Renal cortex interstitium (tissue), 11 donors: ENCODE results near the gene INPP4B. TPM values are rescaled to one million over a fixed set of nuclear protein-coding genes. Genes with fewer than 3 reads are reported as not detected.

Experiments
- DNase-seq, 11 donors: peaks; one replicate each; pipeline ENCODE4 v3.0.0-alpha.2; 2013; ENCODE audit warnings: low read depth in 9 of 11, low spot score in 4 of 11; ENCODE audit errors: extremely low read depth in 1 of 11
- polyA plus RNA-seq, 3 donors: library from polyadenylated mRNA; unstranded; fragments of 120-200 nt; gene quantifications; one replicate each; pipeline ENCODE4 v1.2.1, GENCODE V29; 2013; ENCODE audit not compliant: insufficient read length in 3 of 3

Gene INPP4B
- polyA plus RNA-seq, 3 donors, result 9.2 to 11.7 (median 9.4) TPM

DNA sequence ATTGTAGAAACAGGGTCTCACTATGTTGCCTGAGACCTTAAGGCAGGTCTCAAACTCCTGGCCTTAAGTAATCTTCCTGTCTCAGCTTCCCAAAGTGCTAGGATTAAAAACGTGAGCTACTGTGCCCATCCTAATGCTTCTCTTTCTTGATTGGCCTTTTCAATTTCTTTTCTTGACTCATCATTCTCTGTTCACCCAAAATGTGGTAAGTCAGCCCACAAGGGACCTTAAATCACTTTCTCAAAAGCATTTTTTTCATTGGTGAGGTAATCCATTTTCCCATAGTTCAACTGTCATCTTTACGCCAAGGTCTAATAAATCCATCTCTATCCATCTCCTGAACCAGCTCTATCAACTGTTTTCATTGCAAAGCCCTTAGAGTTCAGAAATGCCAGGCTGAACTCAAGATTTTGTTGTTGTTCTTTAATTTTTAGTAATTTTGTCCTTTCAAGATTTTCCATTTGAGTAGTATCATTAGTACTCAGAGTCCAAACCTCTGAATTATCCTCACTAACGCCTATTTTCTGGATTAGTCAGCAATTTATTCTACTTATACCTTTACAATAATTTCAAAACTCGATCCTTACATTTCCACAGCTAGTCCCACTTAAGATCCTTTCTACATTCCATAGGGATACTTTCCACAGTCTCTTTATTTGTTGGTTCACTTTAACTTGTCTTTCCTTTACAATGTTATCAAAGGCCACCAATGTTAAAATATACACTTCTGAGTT, 681.2 kb downstream of the INPP4B start:
- DNase-seq, result no peak

DNA sequence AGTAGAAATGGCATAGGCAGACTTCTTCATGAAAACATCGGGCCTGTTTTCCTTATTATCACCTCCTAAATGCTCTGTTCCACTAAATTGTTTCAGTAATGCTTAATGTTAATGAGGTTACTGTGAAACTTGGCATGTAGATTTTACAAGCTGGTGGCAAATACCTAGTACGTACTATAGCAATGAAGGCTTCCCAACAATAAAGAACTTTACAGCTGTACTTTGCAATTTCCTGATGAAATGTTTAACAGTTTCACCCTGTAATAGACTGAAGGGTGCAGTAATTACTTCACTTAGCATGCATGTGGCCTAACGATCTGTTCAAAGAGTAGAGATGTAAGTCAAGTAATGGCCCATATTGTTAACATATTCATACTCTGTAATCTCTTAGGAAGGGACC, 685.0 kb downstream of the INPP4B start:
- no peak for DNase-seq

- no peak for DNase-seq
Measured at GRCh38 chr4:142160509-142160908, 685.6 kb downstream of the INPP4B start.

GRCh38 chr4:142158980-142159379, 687.1 kb downstream of the INPP4B start:
- no peak for DNase-seq

DNA sequence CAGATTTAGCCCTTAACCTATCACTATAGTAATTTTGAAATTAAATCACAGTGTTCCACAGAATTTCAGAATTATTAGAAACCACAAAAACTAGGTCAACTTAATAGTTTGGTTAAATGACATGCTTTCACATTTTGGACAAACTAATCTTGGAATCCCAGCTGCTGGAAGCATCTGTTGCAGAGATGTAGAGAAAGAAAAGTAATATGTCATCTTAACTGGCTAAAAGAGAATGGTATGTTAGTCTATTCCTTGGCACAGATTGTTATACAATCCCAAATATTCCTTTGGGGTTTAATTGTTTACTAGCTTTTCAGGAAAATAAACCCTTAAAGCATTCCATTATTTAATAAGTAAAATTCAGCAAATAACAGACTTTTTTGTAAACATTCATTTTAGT, 689.8 kb downstream of the INPP4B start:
- no peak for DNase-seq

GRCh38 chr4:142155347-142155746, 690.8 kb downstream of the INPP4B start:
- DNase-seq, result peak in 3 of 11 donors; percentile 1 to 15 (median 5)

- DNase-seq, result no peak
Measured at GRCh38 chr4:142150483-142150882, 695.6 kb downstream of the INPP4B start.

DNA sequence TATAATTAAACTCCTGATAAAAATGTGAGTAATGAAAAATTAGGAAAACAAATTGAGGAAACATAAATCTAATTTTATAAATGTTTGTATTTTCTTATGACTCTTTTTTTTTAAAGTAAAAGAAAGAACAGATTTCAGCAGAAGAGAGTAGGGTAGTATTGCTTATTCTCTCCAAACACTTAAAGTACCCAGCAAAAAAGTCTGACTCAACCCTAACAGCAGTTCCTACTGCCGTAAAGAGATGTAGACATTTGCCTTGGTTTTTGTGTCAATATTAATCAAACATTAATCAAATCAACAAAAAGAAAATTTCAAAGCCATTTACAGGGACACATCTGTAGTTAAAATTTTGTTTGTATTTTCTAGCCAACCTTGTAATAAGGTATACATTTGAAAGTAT, 701.3 kb downstream of the INPP4B start:
- DNase-seq, result no peak

DNA sequence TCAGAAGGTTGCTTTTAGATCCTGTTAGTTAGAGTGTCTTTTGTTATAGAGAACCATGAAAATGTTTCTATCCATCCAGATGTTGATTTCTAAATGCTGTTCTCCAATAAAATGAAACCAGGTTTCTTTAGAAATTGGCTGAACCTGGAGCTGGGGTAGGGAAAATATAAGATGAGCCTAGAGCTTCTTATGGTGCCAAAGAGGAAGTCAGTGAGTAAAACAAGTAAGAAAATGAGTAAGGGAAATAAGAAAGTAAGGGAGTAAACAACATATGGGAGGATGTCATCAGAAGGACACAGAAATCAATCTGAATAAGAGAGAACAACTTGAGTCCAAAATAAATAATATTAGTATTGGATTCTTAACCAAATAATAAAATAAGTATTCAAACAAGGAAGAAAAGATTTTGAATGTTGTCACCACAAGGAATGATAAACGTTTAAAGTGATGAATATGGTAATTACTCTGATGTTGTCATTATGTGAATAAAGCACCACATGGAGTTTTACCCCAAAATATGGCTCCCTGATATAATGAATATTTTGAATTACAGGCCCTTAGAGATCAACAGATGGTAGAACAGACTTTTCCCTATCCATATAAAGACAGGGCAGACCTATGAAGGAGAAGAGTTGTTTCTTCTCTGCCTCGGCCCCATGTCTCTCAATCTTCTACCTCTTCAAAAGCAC, 703.6 kb downstream of the INPP4B start:
- DNase-seq, result no peak

GRCh38 chr4:142141224-142141623, 704.9 kb downstream of the INPP4B start:
- DNase-seq, result no peak

DNA sequence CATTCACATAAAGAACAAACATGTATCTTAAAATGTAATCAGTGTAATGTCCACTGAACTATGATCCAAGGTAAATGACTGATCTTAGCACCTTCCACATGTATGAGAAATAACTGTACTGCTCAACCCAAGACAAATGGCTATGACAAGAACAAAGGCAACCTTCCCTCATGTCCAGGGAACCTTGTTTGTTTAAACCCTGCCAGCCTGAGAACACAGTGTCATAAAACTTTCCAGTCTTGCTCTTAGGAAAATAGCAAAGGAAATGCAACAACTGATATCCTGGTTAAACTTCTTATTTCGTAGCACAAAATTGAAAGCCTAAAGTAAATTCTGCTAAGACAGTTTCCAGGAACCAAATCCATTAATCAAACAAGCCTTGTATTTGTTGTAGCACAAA, 715.4 kb downstream of the INPP4B start:
- DNase-seq, result peak in 3 of 11 donors; percentile 10 to 32 (median 13)

- DNase-seq, result no peak
Measured at GRCh38 chr4:142129931-142130330, 716.2 kb downstream of the INPP4B start.

GRCh38 chr4:142129473-142129872, 716.6 kb downstream of the INPP4B start:
- no peak for DNase-seq

GRCh38 chr4:142128529-142128928, 717.6 kb downstream of the INPP4B start:
- DNase-seq, result peak; percentile 15 to 69 (median 45)

DNA sequence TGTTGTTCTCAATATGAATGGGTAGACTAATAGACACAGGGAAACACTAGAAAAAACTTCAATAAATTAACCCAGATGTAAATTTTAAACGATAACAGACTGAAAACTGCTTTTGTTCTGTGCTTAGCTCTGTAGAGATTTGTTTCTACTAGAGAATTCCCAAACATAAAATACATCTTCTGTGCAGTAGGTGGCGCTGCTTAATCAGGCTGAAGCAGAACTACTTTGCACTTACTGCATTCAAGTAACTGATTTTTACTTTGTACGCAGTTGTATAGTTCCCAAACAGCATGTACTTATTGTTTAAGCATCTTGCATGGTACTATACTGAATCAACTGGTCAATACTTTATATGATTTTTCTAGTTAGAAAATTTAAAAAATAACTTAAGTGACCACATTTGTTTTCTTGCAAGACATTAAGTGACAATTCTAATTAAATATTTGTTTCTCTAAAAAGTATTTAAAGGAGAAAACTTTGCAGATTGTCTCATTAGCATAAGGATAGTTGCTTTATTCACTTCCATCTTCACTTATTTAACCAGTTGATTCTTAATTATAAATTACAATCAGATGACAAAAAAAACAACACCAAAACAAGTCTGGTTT, 719.1 kb downstream of the INPP4B start:
- peak; percentile 42 to 72 (median 59) for DNase-seq

GRCh38 chr4:142124874-142125273, 721.2 kb downstream of the INPP4B start:
- DNase-seq, result no peak

GRCh38 chr4:142121448-142122350, 724.4 kb downstream of the INPP4B start:
- DNase-seq, result no peak

DNA sequence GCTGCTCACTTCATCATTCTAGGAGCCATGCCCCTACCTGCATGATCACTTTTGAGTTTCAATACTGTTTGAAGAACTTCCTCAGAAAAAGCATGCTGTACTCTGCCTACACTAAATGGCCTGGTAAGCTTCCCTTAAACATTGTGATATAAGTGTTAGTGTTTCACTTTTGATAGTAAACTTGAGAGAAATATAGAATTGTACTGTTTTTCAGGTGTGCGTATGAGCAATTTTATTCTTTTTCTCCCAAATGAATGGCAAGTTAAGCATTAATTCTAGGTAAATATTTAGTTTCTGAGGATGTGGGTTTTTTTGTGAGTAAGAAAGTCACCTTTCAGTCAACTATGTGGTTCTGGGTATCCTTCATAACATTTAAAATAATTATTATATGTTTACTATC, 725.2 kb downstream of the INPP4B start:
- DNase-seq, result no peak

DNA sequence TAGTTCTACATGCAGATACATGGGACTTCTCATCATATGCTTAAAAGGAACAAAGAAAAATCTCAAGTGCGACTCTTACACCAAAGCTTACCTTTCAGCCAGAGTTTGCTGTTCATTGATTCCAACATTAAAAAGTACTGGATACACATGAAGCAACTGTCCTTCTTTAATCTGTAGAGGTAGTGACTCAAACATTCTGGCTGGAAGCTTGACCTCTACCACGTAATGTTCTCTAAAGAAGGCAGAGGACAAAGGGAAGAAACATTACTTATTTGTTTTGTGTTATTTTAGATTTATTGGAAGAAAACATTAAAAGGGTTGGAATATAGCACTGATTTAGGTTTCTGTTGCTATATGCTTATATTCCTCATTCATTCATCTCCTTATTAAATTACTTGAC, 733.6 kb downstream of the INPP4B start:
- DNase-seq, result no peak
